ENCODE data around the gene PLA2G7.
"Not testable (repeated sequence)": the region's sequence is repeated elsewhere in the genome, so short reads cannot be mapped to it uniquely, and the experiment has no call there.

PLA2G7 gene

DNA sequence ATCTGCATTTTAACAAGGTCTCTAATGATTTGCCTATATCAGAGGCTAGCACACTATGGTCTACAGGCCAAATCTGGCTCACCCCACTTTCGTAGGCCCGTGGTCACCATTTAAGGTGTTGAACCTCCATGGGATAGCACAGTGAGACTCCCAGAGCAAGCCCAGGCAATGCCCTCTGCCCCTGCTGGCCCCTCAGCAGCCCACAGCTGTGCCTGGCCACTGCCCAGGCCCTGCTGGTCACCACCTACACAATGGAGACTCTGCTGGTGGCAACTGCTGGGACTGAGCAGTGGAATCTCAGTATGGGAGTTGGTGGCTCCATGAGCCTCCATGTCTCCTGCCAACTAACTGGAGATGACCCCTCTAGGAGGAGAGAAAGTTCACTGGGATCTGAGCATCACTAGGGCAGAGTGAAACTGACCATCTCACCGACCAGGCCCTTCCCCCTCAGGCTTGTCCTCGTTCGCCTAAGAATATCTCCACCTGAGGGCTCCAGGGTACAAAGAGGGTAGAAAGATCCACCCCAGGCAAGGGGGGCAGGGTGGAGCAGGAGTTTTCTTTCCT is 13.8 kb upstream of the PLA2G7 start:
- Histone ChIP-seq H3K27me3 (no peaks in the 10 kb centered on the region), H3K4me1 (no peaks in the 10 kb centered on the region), H3K36me3 (no peaks in the 10 kb centered on the region), H3K27ac (no peak overlapping the region), H3K9ac (no peak overlapping the region), H3K9me3 (no peaks in the 10 kb centered on the region), H4K20me1 (no peaks in the 10 kb centered on the region), H3K4me3 (no peak overlapping the region), H3K4me2 (no peak overlapping the region)
- no peak for TF ChIP-seq Cebpa-rat (IDR thresholded peaks at IDR 0.05)

- no peaks in the 10 kb centered on the region for H3K27me3 ChIP-seq
Measured at GRCh38 chr6:46746696-46747095, 11.5 kb upstream of the PLA2G7 start, which contains the start of gene ANKRD66. Gene ANKRD66 (plus strand): TSS chr6:46746933. CDS start chr6:46751949, 5,016 bp downstream.

DNA sequence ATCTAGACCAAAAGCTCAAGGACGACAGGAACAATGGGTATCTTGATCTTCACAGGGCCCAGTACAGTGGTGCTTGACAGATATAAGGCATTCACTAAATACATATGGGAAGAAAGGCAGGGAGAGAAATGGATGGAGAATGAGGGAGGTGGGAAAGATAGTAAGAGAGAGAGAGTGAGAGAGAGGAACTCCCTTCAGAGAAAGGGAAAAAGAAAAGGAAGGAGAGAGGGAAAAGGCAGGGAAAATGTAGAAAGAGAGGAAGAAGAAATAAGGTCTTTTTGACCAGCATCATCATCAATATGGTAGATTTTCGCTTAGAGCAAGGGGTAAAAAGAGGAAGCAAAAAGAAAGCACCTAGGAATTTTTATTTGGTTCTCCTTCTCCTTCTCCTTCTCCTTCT is 10.8 kb upstream of the PLA2G7 start:
- Histone ChIP-seq H3K27ac (no peak overlapping the region), H3K4me3 (no peak overlapping the region), H3K36me3 (no peaks in the 10 kb centered on the region), H3K4me2 (no peak overlapping the region), H3K9me3 (no peaks in the 10 kb centered on the region), H3K27me3 (no peaks in the 10 kb centered on the region), H3K9ac (no peak overlapping the region), H3K4me1 (no peaks in the 10 kb centered on the region), H4K20me1 (no peaks in the 10 kb centered on the region)
- TF ChIP-seq Cebpa-rat (IDR thresholded peaks at IDR 0.05): no peak

More at GRCh38 chr6:46746696-46747095, 11.5 kb upstream of the PLA2G7 start, which contains the start of gene ANKRD66:
- Histone ChIP-seq H3K4me3 (no peak within 1 kb of the TSS), H3K4me1 (no peaks in the 10 kb centered on the region), H4K20me1 (no peaks in the 10 kb centered on the region), H3K9me3 (no peaks in the 10 kb centered on the region), H3K36me3 (no peaks in the 10 kb centered on the region), H3K9ac (no peak within 1 kb of the TSS), H3K4me2 (no peak within 1 kb of the TSS), H3K27ac (no peak within 1 kb of the TSS)
- TF ChIP-seq Cebpa-rat (IDR thresholded peaks at IDR 0.05): no peak

GRCh38 chr6:46744159-46744725 is 9.1 kb upstream of the PLA2G7 start:
- H3K36me3 ChIP-seq, H3K27ac ChIP-seq, H3K9me3 ChIP-seq, H3K4me3 ChIP-seq, H4K20me1 ChIP-seq, H3K27me3 ChIP-seq, H3K4me1 ChIP-seq, H3K4me2 ChIP-seq, H3K9ac ChIP-seq: not testable (repeated sequence)

DNA sequence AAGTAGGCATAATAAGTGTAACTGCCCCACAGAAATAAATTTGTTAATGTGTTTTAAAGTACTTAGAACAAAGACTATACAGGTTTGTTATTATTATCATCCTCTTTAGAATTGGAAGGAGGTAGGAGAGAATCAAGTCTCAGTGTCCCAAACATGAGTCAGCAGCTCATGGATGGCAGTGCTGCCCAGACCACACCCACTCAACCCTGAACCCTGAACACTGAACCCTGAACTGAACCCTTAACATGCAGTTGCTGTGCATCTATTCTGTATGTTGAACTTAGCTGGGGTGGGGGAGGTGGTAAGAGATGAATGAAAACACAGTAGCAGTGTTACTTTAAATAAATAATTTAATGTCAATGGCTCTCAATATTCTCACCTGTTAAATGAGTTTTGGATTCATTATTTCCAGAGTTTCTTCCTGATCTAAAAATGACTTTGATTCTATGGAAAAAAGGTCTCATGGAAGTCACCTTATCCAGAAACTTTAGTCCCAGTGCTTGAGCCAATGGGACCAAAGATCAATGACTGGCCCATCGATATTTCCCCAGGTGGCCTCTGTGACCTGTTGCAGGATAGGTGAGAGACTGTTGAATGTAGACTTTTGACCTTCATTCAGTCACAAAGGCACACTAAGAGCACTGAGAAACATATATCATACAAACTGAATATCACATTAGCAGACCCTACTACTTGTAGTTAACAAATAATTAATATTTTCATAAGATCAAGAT is 8.4 kb upstream of the PLA2G7 start:
- H3K4me2 ChIP-seq: no peak overlapping the region
- no peaks in the 10 kb centered on the region for H3K4me1 ChIP-seq
- no peak for TF ChIP-seq Cebpa-rat (IDR thresholded peaks at IDR 0.05)
- no peaks in the 10 kb centered on the region for H4K20me1 ChIP-seq
- H3K4me3 ChIP-seq: no peak overlapping the region
- H3K9me3 ChIP-seq: no peaks in the 10 kb centered on the region
- no peaks in the 10 kb centered on the region for H3K27me3 ChIP-seq
- H3K9ac ChIP-seq: no peak overlapping the region
- H3K27ac ChIP-seq: no peak overlapping the region
- H3K36me3 ChIP-seq: no peaks in the 10 kb centered on the region

DNA sequence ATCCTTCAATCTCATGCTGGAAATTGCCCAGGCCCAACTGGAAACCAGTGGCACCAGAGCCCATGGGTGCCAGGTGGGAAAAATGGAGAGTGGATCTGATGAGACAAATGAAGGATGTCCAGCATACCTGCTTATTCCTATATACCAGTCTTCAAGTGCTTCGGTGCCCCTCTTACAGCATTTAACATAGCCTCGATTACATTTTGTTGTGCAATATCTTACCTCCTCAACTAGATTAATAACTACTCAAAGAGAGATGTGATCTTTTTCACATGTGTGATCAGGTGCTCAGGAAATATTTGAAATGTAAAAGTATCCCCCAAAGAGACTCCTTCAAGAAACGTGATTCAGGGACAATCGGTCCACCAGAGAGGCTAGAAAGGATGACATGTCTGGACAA is 6.7 kb upstream of the PLA2G7 start:
- Histone ChIP-seq H3K9ac (no peak overlapping the region), H3K4me2 (no peak overlapping the region), H3K9me3 (no peaks in the 10 kb centered on the region), H3K4me1 (no peaks in the 10 kb centered on the region), H4K20me1 (no peaks in the 10 kb centered on the region), H3K27ac (no peak overlapping the region), H3K27me3 (no peaks in the 10 kb centered on the region), H3K36me3 (no peaks in the 10 kb centered on the region), H3K4me3 (no peak overlapping the region)
- TF ChIP-seq Cebpa-rat (IDR thresholded peaks at IDR 0.05): 0 out of 2 replicates have a peak, but pooled peaks have one; percentile 30

GRCh38 chr6:46741482-46741881 is 6.3 kb upstream of the PLA2G7 start:
- Histone ChIP-seq H3K9ac (no peak overlapping the region), H3K36me3 (no peaks in the 10 kb centered on the region), H3K4me2 (no peak overlapping the region), H3K9me3 (no peaks in the 10 kb centered on the region), H3K4me3 (no peak overlapping the region), H3K4me1 (no peaks in the 10 kb centered on the region), H3K27me3 (no peaks in the 10 kb centered on the region), H4K20me1 (no peaks in the 10 kb centered on the region), H3K27ac (no peak overlapping the region)
- TF ChIP-seq Cebpa-rat (IDR thresholded peaks at IDR 0.05): no peak

DNA sequence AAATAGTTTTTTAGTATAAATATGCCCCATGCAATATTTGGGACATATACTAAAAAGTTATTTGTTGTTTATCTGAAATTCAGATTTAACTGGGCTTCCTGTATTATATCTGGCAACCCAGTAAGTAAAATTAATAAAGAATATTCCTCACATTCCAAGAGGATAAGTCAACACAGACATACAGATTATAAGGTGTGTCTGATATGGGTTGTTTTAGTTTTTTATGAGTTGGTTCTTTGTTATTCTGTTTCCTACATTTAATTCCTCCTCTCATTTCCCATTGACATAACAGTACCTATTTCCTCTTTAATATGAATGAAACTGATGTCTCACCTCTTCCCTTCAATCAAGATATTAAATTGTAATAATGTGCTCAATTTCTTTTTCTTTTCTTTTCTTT is 1.7 kb upstream of the PLA2G7 start:
- H3K36me3 ChIP-seq: no peaks in the 10 kb centered on the region
- H3K4me2 ChIP-seq: no peak overlapping the region
- no peaks in the 10 kb centered on the region for H3K4me1 ChIP-seq
- no peak overlapping the region for H3K9ac ChIP-seq
- H3K27ac ChIP-seq: no peak overlapping the region
- H4K20me1 ChIP-seq: no peaks in the 10 kb centered on the region
- no peak for TF ChIP-seq Cebpa-rat (IDR thresholded peaks at IDR 0.05)
- H3K27me3 ChIP-seq: no peaks in the 10 kb centered on the region
- peaks cover 13% of the 10 kb centered on the region for H3K9me3 ChIP-seq
- H3K4me3 ChIP-seq: no peak overlapping the region

DNA sequence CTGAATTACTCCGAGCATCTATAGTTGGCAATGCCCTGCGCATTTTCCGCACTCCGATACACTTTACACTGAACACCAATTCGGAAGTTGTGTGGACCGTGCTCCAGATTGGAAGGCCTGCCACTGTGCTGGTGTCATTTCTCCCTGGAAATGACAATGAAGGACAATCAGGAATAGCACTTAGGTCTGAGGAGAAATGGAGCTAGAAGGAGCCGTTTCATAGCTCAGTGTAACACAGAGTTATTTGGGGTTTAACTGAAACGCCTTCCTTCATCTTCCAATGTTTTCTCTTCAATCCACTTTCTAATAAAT is 501 bp upstream of the PLA2G7 start:
- Histone ChIP-seq H4K20me1 (no peaks in the 10 kb centered on the region), H3K9me3 (peaks cover 13% of the 10 kb centered on the region), H3K27me3 (no peaks in the 10 kb centered on the region), H3K36me3 (no peaks in the 10 kb centered on the region), H3K4me2 (no peak overlapping the region), H3K4me3 (no peak overlapping the region), H3K4me1 (no peaks in the 10 kb centered on the region), H3K27ac (no peak overlapping the region), H3K9ac (no peak overlapping the region)
- no peak for TF ChIP-seq Cebpa-rat (IDR thresholded peaks at IDR 0.05)

DNA sequence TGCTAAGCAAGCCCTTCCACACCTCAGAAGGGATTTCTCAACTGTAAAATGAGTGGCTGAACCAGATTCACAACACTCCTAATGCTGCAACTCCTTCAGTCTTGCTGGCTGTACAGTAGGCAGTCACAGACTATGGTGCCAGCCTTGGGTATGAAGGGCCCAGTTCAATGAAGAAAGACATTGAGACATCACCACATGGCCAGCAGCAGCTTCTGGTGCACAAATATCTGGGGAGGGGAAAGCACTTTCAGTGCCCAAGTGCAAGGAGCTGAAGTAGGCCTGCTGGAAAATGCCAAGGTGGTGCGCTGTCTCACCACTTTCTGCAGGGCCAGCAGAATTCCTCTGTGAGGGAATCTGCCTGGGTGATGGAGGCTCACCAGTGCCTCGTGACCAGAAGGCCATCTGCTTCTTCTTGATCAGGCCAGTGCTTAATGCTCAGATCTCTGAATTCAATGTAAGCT is 1.8 kb downstream of the PLA2G7 start:
- Histone ChIP-seq H3K4me3 (no peak overlapping the region), H4K20me1 (no peaks in the 10 kb centered on the region), H3K27me3 (no peaks in the 10 kb centered on the region), H3K4me1 (no peaks in the 10 kb centered on the region), H3K4me2 (no peak overlapping the region), H3K36me3 (no peaks in the 10 kb centered on the region), H3K9ac (no peak overlapping the region), H3K9me3 (peaks cover 13% of the 10 kb centered on the region), H3K27ac (no peak overlapping the region)
- TF ChIP-seq Cebpa-rat (IDR thresholded peaks at IDR 0.05): no peak
